ENCODE data around the gene PTCHD1.

Gene PTCHD1

GRCh38 chrX:23398570-23398969, 63.9 kb downstream of the PTCHD1 start:
- DNase-seq (ENCODE audit: low read depth) = no peak

DNA sequence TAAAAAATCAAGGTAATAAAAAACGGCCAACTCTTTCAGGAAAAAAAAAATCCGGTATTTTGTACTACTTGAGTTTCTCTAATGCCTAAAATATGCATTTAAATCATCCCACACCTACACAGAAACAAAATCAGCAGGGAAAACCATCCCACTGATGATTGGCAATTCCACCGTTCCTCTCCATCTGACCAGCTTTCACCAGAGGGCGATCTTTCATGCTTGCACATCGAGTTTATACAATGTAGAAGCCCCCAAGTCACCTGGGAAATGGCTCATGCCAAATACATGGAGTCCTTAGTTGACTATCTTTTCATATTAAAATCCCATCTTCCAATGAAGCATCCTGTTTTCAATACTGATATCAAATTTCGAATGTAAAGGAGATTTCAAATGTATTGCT, 69.2 kb downstream of the PTCHD1 start:
- no peak for DNase-seq (ENCODE audit: low read depth)

DNA sequence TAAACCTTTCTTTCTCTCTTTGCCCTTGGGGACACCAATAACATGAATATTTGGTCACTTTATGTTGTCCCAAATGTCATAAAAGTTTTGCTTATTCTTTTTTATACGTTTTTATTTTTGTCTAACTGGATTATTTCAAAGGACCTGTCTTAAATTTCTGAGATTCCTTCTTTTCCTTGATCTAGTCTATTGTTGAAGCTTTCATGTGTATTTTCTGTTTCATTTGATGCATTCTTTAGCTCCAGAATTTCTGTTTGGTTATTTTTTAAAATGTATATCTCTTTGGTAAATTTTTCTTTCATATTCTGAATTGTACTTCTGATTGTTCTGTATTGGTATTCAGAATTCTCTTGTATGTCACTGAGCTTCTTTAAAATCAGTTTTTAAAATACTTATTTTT, 88.3 kb downstream of the PTCHD1 start:
- DNase-seq (ENCODE audit: low read depth) = no peak

DNA sequence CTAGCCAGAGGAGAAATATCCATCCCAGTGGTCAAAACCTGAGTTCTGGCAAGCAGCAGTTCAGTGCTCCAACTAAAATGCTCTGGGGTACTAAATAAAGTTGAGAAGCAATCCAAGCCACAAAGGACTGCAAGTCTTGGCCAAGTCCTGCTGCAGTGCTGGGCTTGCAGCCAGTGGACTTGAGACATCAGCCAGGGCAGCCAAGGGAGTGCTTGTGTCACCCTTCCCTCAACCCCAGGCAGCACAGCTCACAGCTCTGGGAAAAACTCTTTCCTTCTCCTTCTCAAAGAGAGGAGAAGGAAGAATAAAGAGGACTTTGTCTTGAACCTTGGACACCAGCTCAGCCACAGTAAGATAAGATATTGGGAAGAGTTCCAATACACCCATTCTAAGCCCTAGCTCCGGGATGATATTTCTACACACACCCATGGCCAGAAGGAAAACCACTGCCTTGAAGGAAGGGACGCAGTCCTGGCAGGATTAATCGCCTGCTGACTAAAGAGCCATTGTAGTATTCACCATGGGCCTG, 99.8 kb downstream of the PTCHD1 start:
- no peak for DNase-seq (ENCODE audit: low read depth)

DNA sequence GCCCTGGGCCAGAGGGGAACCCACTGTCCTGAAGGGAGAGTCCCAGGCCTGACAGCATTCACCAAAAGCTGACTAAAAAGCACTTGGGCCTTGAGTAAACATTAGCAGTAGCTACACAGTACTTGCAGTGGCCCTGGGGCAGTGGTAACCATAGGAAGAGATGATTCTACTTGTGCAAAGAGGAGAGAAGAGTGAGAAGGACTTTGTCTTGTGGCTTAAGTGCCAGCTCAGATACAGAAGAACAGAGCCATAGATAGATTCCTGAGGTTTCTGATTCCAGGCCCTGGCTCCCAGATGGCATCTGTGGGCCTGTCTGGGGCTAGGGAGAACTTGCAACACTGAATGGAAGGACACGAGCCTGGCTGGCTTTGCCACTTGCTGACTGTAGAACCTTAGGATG, 100.5 kb downstream of the PTCHD1 start:
- no peak for DNase-seq (ENCODE audit: low read depth)

DNA sequence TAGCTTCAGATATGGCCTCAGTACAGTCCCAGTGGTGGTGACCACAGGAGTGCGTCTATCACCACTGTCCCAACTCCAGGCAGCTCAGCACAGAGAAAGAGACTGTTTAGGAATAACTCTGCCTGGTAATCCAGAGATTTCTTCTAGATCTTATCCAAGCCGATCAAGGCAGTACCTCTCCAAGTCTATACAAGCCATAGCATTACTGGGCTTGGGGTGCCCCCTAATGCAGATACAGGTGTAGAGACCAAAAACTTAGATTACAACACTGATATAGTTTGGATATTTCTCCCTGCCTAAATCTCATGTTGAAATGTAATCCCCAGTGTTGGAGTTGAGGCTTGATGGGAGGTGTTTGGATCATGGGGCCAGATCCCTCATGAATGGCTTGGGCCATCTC, 100.9 kb downstream of the PTCHD1 start:
- no peak for DNase-seq (ENCODE audit: low read depth)

DNA sequence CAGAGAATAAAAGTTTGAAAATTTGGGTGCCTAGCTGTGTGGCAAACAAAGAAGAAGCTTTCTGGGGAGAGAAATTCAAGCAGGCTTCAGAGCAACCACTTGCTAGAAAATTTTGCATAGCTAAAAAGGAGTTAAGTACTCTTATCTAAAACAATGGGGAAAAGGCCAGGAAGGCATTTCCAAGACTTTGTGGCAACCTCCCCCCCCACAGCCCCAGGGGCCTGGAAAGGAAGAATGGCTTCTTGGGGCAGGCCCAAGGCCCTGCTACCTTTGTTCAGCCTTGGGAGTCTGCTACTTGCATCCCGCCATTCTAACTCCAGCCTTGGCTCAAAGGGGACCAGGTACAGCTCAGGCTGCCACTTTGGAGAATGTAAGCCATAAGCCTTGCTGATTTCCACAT, 102.2 kb downstream of the PTCHD1 start:
- no peak for DNase-seq (ENCODE audit: low read depth)

GRCh38 chrX:23451266-23451665, 116.6 kb downstream of the PTCHD1 start:
- DNase-seq (ENCODE audit: low read depth) = no peak

All from activated T-cell treated with anti-CD3 and anti-CD28 coated beads for 1 hour (primary cell).